Measurements from ENCODE around the gene MMRN1. TPM values are rescaled to one million over a fixed set of nuclear protein-coding genes. Genes with fewer than 3 reads are reported as not detected.

Gene MMRN1
- total and polyA plus RNA-seq, 5 experiments from 2014 or later: 0.08 to 0.11 TPM; not detected in 3

DNA sequence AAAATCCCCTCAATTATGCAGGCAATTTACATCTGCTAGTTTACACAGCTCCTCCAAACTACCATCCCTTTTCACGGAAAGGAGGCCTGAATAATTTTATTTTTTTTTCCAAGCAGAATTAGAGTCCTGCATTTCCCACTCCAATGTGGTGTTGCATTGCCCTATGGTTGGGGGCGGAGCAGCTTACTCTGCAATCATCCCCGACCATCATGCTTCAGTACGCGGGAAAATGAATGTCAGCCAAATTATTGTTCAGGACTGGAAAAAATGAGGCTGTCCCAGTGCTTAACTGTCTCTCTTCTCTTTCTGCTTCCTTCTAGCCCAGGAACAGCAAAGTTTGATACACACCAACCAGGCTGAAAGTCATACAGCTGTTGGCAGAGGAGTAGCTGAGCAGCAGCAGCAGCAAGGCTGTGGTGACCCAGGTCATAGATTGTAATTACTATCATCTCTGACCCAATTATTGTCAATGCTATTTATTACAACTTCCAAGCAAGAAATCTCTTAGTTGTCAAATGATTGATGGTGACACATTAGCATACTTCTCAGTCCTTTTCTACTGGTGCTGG, 28.3 kb downstream of the MMRN1 start:
- H3K36me3 Mint-ChIP-seq: no peaks in the 10 kb centered on the region
- H3K9me3 Mint-ChIP-seq: no peaks in the 10 kb centered on the region
- ATAC-seq (no peak), DNase-seq (no peak)
- no peak overlapping the region for H3K4me3 Mint-ChIP-seq
- POLR2A ChIA-PET: no interaction called here
- H3K27ac Mint-ChIP-seq: peak overlapping the region in 1 of 10 donors; percentile 20
- H3K27me3 Mint-ChIP-seq: peaks cover 2 to 27% (median 11%) of the 10 kb centered on the region in 5 donors
- H3K4me1 Mint-ChIP-seq: no peaks in the 10 kb centered on the region

DNA sequence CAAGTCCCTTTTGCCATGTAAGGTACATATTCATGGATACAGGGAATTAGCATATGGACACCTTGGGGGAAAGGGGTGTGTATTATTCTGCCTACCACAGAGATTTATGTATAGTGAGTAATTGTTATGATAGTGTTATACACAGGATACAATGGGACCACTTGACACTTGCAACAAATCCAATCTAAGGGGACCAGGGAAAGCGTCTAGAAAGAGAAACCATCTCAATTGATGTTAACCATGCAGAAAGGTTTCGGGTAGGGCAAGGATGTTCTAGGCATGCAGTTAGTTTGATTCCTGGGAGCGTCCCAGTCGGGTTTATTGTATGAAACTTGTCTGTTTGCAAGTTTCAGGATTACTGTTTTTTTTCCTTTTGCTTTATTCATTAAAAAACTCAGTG, 34.2 kb downstream of the MMRN1 start:
- Mint-ChIP-seq H3K4me3 (no peak overlapping the region), H3K27me3 (peaks cover 0 to 21% (median 5%) of the 10 kb centered on the region in 5 donors), H3K27ac (peak overlapping the region in 1 of 10 donors; percentile 27), H3K36me3 (no peaks in the 10 kb centered on the region), H3K9me3 (peaks cover 0 to 17% (median 2%) of the 10 kb centered on the region in 9 donors), H3K4me1 (peaks cover 0 to 11% (median 7%) of the 10 kb centered on the region in 4 donors)
- DNase-seq: no peak
- POLR2A ChIA-PET: no interaction called here
- no peak for ATAC-seq

DNA sequence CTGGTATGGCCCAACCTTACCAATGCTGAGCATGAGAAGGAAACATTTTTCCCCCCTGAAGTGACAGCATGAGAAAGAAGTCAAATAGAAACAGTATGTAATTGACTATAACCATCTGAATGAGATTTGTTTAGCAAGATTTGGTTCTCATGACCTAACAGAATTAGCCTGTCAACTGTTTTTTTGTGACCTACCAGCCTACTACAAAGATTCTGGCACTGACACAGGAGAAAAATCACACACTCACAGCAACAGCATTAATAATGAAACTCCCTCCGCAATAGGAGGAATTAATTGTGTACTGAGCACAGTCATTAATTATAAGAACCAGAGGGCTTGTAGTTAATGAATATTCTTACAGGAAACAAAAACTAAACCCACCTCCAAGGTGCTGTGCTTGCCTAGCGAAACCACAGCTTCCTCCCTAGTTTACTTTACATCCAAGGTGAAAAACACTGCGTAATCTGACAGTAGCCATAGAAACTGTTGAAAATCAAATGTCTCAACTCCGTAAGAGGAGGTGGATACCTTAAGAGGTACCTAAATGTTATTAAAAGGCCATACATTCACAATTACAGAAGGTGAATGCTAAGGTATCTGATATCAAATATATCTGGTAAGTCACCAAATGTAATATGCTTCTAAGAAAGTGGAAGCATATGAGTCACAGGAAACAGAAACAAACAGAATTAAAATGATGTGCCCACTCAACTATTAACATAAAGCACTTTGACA, 34.9 kb downstream of the MMRN1 start:
- H3K27me3 Mint-ChIP-seq: peaks cover 0 to 21% (median 5%) of the 10 kb centered on the region in 5 donors
- DNase-seq: peak in 4 of 10 donors; percentile 15 to 55 (median 28)
- peak overlapping the region in 7 of 10 donors; percentile 28 to 64 (median 44) for H3K27ac Mint-ChIP-seq
- H3K9me3 Mint-ChIP-seq: peaks cover 0 to 17% (median 2%) of the 10 kb centered on the region in 9 donors
- ATAC-seq: peak; percentile 72 to 92
- H3K36me3 Mint-ChIP-seq: no peaks in the 10 kb centered on the region
- H3K4me3 Mint-ChIP-seq: peak overlapping the region in 7 of 10 donors; percentile 14 to 54 (median 35)
- POLR2A ChIA-PET: no interaction called here
- H3K4me1 Mint-ChIP-seq: peaks cover 0 to 11% (median 7%) of the 10 kb centered on the region in 4 donors

DNA sequence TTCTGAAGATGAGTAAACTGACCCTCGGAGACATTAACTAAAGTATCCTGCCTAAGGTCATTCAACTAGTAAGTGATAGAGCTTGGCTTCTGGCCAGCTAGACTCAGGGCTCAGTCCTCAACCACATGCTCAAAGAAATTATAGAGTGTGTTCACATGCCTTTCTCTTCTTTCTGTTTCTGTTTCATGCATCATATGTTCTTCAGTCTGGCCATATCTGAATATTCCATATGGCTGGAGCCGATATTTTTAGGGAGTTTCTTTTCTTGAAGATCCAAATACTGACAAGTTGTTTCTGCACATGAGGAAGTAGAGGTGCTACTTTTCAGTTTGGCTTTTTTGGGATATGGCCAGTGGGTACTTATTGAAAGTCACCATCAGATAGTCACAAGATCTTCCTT, 44.9 kb downstream of the MMRN1 start:
- H3K36me3 Mint-ChIP-seq: no peaks in the 10 kb centered on the region
- H3K27ac Mint-ChIP-seq: no peak overlapping the region
- DNase-seq: no peak
- H3K4me1 Mint-ChIP-seq: no peaks in the 10 kb centered on the region
- H3K27me3 Mint-ChIP-seq: peaks cover 0 to 5% (median 1%) of the 10 kb centered on the region in 5 donors
- no peaks in the 10 kb centered on the region for H3K9me3 Mint-ChIP-seq
- POLR2A ChIA-PET: no interaction called here
- no peak overlapping the region for H3K4me3 Mint-ChIP-seq
- no peak for ATAC-seq

DNA sequence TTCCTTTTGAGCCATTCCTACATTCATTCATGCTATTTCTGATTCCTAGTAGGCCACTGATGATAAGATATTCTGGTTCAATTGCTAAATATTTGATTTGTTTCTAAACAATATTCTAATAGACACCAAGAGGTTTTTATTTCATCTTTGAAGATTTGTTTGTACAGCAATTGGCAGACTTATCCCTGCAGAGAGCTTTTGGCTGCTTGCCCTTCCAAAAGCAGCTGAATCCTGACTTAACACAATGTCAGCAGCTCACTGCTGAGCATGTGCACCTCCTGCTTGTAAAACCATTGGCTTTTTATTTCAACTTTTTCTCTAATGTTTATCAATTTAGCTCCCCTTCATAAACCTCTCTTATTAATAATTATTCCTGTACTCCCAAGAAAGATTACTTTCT, 45.3 kb downstream of the MMRN1 start:
- no peaks in the 10 kb centered on the region for H3K9me3 Mint-ChIP-seq
- H3K36me3 Mint-ChIP-seq: no peaks in the 10 kb centered on the region
- H3K4me3 Mint-ChIP-seq: no peak overlapping the region
- H3K27me3 Mint-ChIP-seq: peaks cover 0 to 5% (median 1%) of the 10 kb centered on the region in 5 donors
- no peak for ATAC-seq
- H3K4me1 Mint-ChIP-seq: no peaks in the 10 kb centered on the region
- no peak for DNase-seq
- POLR2A ChIA-PET: no interaction called here
- no peak overlapping the region for H3K27ac Mint-ChIP-seq

DNA sequence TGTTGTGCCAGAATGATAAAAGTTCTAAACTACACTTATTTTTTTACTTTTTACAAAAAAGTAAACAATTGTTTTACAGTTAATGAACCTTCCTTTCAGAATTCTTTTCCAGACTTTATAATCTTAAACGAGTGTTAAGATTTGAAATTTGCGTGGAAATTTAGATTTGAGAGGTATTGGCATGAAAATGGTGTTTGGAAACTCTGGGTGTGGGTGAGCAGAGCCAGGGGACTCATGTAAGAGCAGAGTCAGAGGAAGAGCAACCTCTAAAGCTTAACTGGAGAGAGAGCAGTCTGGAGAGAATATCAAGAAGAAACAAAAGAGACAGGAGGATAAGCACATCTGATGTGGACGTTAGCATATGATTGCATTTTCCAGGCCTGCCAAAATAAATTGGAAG, 48.2 kb downstream of the MMRN1 start:
- Mint-ChIP-seq H3K9me3 (peaks cover 0 to 1% (median 0%) of the 10 kb centered on the region in 9 donors), H3K4me3 (no peak overlapping the region), H3K4me1 (no peaks in the 10 kb centered on the region), H3K36me3 (no peaks in the 10 kb centered on the region), H3K27me3 (peaks cover 0 to 7% (median 2%) of the 10 kb centered on the region in 5 donors), H3K27ac (no peak overlapping the region)
- no peak for ATAC-seq
- DNase-seq: no peak
- POLR2A ChIA-PET: no interaction called here

DNA sequence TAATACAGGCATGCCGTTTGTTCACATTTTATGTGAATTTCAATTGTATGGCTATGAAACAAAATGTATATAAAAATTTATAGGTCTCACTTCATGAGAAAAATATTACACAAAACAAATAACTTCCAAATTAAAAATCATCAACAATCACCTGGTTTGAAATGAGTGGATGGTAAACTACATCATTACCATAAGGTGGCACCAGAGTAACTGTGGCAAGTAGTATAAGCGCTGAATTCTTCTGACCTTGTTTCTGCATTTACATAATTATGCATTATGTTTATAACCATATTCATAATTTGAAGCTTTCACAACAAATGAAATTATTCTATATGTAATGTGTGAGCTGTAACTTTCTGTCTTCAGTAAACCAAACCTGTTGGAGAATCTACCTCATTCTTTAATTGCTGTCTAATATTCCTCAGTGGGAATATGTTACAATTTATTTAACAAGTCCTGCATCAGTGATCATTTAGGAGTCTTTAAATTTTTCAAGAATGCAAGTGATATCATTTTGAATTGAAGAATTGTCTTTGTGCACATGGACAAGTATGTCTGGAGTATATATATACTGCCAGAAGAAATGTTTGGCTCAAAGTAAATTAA, 55.2 kb downstream of the MMRN1 start:
- no peak overlapping the region for H3K27ac Mint-ChIP-seq
- ATAC-seq: no peak
- H3K4me1 Mint-ChIP-seq: no peaks in the 10 kb centered on the region
- H3K27me3 Mint-ChIP-seq: peaks cover 0 to 3% (median 0%) of the 10 kb centered on the region in 5 donors
- peaks cover 0 to 1% (median 0%) of the 10 kb centered on the region in 9 donors for H3K9me3 Mint-ChIP-seq
- DNase-seq: no peak
- POLR2A ChIA-PET: no interaction called here
- no peaks in the 10 kb centered on the region for H3K36me3 Mint-ChIP-seq
- H3K4me3 Mint-ChIP-seq: no peak overlapping the region

DNA sequence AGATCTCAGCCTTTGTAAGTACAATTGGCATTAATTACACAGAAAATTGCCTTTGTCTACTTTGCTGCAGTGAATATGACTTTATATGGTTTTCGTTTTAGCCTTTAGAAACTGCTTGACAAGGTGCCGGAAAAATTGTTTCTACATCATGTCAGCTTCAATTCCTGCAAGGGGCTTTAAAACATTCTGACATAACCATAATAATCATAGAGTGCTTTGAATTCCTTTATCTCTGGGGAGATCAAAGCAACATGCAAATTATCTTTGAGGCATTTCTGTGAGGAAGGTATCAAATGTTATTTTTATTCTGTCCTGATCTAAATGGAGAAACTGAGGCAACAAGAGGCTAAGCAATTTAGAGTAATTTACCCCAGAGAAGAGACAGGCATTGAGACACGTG, 57.8 kb downstream of the MMRN1 start:
- ATAC-seq: no peak
- no peak for DNase-seq
- Mint-ChIP-seq H3K36me3 (no peaks in the 10 kb centered on the region), H3K9me3 (no peaks in the 10 kb centered on the region), H3K4me3 (no peak overlapping the region), H3K27me3 (peaks cover under 1 to 10% (median 2%) of the 10 kb centered on the region in 5 donors), H3K27ac (no peak overlapping the region), H3K4me1 (no peaks in the 10 kb centered on the region)
- POLR2A ChIA-PET: no interaction called here

DNA sequence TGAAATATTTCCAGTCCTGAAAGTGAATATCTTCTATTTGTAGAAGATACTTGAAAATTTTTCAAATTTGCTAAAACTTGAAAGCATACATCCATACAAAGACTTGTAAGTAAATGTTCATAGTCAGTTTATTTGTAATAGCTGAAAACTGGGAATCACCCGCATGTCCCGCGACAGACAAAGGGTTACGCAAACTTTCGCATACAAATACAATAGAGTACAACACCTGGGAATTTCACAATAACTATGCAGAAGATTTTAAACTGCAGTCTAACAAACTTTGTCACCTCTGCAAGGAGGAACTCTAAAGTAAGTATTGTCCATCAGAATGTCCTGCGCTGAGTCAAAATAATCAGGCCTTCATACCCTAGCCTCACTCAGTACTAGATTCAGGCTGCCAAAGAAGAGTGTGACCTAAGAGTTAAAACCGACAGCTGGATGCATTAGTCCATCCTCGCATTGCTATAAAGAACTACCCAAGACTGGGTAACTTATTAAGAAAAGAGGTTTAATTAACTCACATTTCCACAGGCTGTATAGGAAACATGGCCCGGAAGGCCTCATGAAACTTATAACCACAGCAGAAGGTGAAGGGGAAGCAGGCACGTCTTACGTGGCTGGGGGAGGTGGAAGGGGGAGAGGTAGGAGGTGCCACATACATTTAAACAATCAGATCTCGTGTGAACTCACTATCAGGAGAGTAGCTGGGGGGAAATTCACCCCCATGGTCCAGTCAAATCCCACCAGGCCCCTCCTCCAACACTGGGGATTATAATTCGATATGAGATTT, 60.4 kb downstream of the MMRN1 start:
- POLR2A ChIA-PET: no interaction called here
- H3K4me1 Mint-ChIP-seq: no peaks in the 10 kb centered on the region
- no peak for DNase-seq
- ATAC-seq: no peak
- H3K9me3 Mint-ChIP-seq: no peaks in the 10 kb centered on the region
- no peak overlapping the region for H3K4me3 Mint-ChIP-seq
- no peak overlapping the region for H3K27ac Mint-ChIP-seq
- H3K36me3 Mint-ChIP-seq: no peaks in the 10 kb centered on the region
- peaks cover 1 to 14% (median 5%) of the 10 kb centered on the region in 5 donors for H3K27me3 Mint-ChIP-seq

DNA sequence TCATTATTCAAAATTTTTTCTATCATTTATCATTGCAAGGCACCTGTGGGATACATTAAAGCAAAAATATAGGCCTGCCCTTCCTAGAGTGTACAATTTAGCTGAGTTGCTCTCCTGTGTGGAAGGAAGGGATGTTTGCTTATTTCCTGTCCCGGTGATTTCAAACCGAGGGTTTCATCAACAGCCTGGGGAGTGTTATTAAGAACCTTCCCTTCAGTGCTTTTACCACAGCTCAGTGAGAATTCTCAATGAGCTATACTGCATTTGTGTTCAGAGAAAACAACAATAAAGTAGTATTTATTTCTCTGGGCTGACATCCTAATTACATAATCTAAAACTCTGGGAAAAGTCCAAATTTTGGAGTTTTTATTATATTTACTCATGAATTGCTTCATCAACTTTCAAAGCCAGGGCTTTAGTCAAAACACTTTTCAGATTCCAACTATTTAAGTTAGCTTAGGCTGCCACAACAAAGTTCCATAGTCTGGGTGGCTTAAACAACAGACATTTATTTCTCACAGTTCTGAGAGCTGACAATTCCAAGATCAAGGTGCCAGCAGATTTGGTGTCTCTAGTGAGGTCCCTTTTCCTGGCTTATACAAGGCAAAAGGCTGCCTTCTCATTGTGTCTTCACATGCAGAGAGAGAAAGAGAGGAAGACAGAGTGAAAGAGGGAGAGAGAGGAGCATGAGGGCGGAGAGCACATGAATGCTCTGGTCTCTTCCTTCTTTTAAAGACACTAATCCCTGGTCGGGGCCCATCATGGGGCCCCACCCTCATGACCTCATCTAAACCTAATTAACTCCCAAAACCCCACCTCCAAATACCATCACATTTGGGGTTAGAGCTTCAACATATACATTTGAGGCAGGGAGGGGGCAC, 62.6 kb downstream of the MMRN1 start:
- no peaks in the 10 kb centered on the region for H3K36me3 Mint-ChIP-seq
- no peak for ATAC-seq
- no peak for DNase-seq
- H3K27me3 Mint-ChIP-seq: peaks cover 0 to 14% (median 5%) of the 10 kb centered on the region in 5 donors
- no peak overlapping the region for H3K4me3 Mint-ChIP-seq
- no peaks in the 10 kb centered on the region for H3K4me1 Mint-ChIP-seq
- POLR2A ChIA-PET: no interaction called here
- H3K9me3 Mint-ChIP-seq: no peaks in the 10 kb centered on the region
- no peak overlapping the region for H3K27ac Mint-ChIP-seq

DNA sequence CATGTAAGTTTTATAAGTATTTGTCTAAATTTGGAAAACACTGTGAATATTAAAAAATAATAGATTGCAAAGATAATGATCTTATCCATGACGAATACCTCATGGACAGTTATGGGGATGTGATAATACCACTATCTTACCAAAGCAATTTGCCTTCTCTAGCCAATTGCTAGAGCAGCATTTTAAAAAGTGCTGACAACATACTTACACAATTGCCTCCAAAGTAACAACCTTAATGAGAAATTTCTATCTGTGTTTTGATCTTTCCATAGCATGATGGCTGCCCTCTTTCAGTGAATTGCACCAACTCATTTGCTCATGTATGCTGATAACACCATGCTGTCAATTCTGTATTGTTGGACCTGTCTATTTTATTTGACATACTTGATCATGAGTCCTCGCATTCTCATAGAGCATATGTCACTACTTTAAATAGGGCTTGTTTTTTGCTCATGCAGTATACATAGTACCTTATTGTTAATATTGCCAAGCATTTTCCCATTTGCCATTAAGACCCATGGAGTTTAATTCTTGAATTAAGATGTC, 87.2 kb downstream of the MMRN1 start:
- Mint-ChIP-seq H3K9me3 (no peaks in the 10 kb centered on the region), H3K4me1 (no peaks in the 10 kb centered on the region), H3K4me3 (no peak overlapping the region), H3K36me3 (no peaks in the 10 kb centered on the region), H3K27ac (no peak overlapping the region), H3K27me3 (peaks cover 0 to 4% (median 0%) of the 10 kb centered on the region in 5 donors)
- POLR2A ChIA-PET: no interaction called here
- ATAC-seq: no peak
- no peak for DNase-seq

DNA sequence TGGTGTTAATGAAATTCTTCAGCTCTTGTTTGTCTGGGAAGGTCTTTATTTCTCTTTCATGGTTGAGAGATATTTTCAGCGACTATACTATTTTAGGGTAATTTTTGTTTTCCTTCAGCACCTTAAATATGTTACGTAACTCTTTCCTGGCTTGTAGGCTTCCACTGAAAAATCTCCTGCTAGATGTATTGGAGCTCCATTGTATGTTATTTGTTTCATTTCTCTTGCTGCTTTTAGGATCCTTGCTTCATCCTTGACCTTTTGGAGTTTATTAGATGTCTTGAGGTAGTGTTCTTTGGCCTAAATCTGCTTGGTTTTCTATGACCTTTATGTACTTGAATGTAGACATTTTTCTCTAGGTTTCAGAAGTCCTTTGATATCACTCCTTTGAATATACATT, 93.6 kb downstream of the MMRN1 start:
- H3K27ac Mint-ChIP-seq: no peak overlapping the region
- peaks cover 0 to 12% (median 0%) of the 10 kb centered on the region in 9 donors for H3K9me3 Mint-ChIP-seq
- H3K4me3 Mint-ChIP-seq: no peak overlapping the region
- ATAC-seq (no peak), DNase-seq (no peak)
- POLR2A ChIA-PET: no interaction called here
- no peaks in the 10 kb centered on the region for H3K36me3 Mint-ChIP-seq
- peaks cover 0 to 11% (median 2%) of the 10 kb centered on the region in 5 donors for H3K27me3 Mint-ChIP-seq
- H3K4me1 Mint-ChIP-seq: no peaks in the 10 kb centered on the region

Measured in naive thymus-derived CD8-positive, alpha-beta T cell (primary cell).